IMR-90 (cell line): ENCODE results near the gene NDUFV3.

ENCODE experiments used
- BHLHE40 ChIP-seq: fragments of 150-350 bp; IDR thresholded peaks from 2 replicates; pipeline ENCODE4 v1.6.1; 2016; ENCODE audit warnings: mild to moderate bottlenecking, low read depth, low read length
- CEBPB ChIP-seq: IDR thresholded peaks from 2 replicates; pipeline ENCODE4 v1.6.1; 2012; ENCODE audit warnings: low read depth, low read length, improper control_type of control experiment
- CTCF ChIP-seq: conservative IDR thresholded peaks from 2 replicates; pipeline ENCODE4 v1.5.1; 2012; ENCODE audit warnings: mild to moderate bottlenecking, low read depth, low read length, improper control_type of control experiment
- ELK1 ChIP-seq: fragments of 150-350 bp; IDR thresholded peaks from 2 replicates; pipeline ENCODE4 v1.6.1; 2016; ENCODE audit warnings: low read depth, mild to moderate bottlenecking, low read length, moderate library complexity, borderline replicate concordance
- MAZ ChIP-seq: IDR thresholded peaks from 2 replicates; pipeline ENCODE4 v1.6.1; 2012; ENCODE audit warnings: low read depth, mild to moderate bottlenecking, low read length, improper control_type of control experiment, moderate library complexity, borderline replicate concordance
- MXI1 ChIP-seq: IDR thresholded peaks from 2 replicates; pipeline ENCODE4 v1.6.1; 2012; ENCODE audit warnings: low read depth, mild to moderate bottlenecking, low read length, moderate library complexity, borderline replicate concordance
- NFE2L2 ChIP-seq: fragments of 150-350 bp; IDR thresholded peaks from 2 replicates; pipeline ENCODE4 v1.6.1; 2016; ENCODE audit warnings: low read depth, mild to moderate bottlenecking, low read length
- POLR2A ChIP-seq: IDR thresholded peaks from 2 replicates; pipeline ENCODE4 v1.6.1; 2012; ENCODE audit warnings: mild to moderate bottlenecking, low read depth, low read length
- RAD21 ChIP-seq: IDR thresholded peaks from 2 replicates; pipeline ENCODE4 v1.6.1; 2012; ENCODE audit warnings: low read length, improper control_type of control experiment
- RFX5 ChIP-seq: IDR thresholded peaks from 2 replicates; pipeline ENCODE4 v1.8.0; 2012; ENCODE audit warnings: low read depth, mild to moderate bottlenecking, low read length, moderate library complexity

GRCh38 chr21:42862774-42863503 is 30.2 kb upstream of the NDUFV3 start:
- TF ChIP-seq CTCF (no peak), POLR2A (no peak), ELK1 (no peak), CEBPB (no peak), MAZ (no peak), MXI1 (no peak), RAD21 (no peak), BHLHE40 (no peak), RFX5 (no peak), NFE2L2 (no peak)
